Ovary (tissue), 9 donors: Measurements from ENCODE around the gene CEBPG. TPM values are rescaled to one million over a fixed set of nuclear protein-coding genes. Genes with fewer than 3 reads are reported as not detected.

ENCODE experiments used
- DNase-seq, 5 donors: peaks; one replicate each; pipeline ENCODE4 v3.0.0-alpha.2; 2019 to 2020
- H3K27ac ChIP-seq, 2 donors: fragments of 200-600 bp; one replicate each; pipeline versions ENCODE4 v1.5.1 to v1.8.0; 2019 to 2022
- H3K27me3 ChIP-seq: fragments of 200-600 bp; one replicate; pipeline ENCODE4 v1.8.0; 2022
- H3K36me3 ChIP-seq: fragments of 200-600 bp; sonication (generic); one replicate; pipeline ENCODE4 v1.5.1; 2019
- H3K4me1 ChIP-seq: one replicate; pipeline ENCODE4 v1.8.1; 2013; ENCODE audit warnings: mild to moderate bottlenecking, moderate library complexity; ENCODE audit not compliant: insufficient read depth
- H3K4me3 ChIP-seq: fragments of 200-600 bp; sonication (generic); one replicate; pipeline ENCODE4 v1.5.1; 2017
- H3K9me3 ChIP-seq, 2 donors: fragments of 200-600 bp in 1 of 2; sonication (generic) in 1 of 2; one replicate each; pipeline versions ENCODE4 v1.5.1 to v1.8.1; 2013 to 2019; ENCODE audit warnings: mild to moderate bottlenecking in 1 of 2, moderate library complexity in 1 of 2
- CTCF ChIP-seq, 3 donors: fragments of 450-650 bp in 2 of 3; fragments of 200-600 bp in 1 of 3; IDR thresholded peaks; one replicate each; pipeline versions ENCODE4 v1.5.1 to v1.8.0; 2016 to 2022; ENCODE audit warnings: antibody characterized with exemption in 3 of 3, mild to moderate bottlenecking in 1 of 3
- EP300 ChIP-seq: sonication (generic); formaldehyde crosslinking; IDR thresholded peaks from one replicate; pipeline ENCODE4 v1.6.1; 2017; ENCODE audit warnings: antibody characterized with exemption
- POLR2A ChIP-seq: fragments of 450-650 bp; IDR thresholded peaks from one replicate; pipeline ENCODE4 v1.6.1; 2017; ENCODE audit warnings: antibody characterized with exemption, mild to moderate bottlenecking, moderate library complexity
- WGBS, 3 donors: extraction: QIAGEN DNeasy Blood & Tissue Kit in 1 of 3; methylation state at CpG; one replicate each; pipeline versions ENCODE4 v1.1.5 to v1.1.7; 2013 to 2017; 5-methylcytosine and 5-hydroxymethylcytosine counted together
- intact Hi-C, 4 donors: fragments of 100-400 bp; cut with DNase I; formaldehyde crosslinking; loops; one replicate each; pipeline versions ENCODE4 v1.11.0 to v1.15.1; 2022 to 2023
- polyA plus RNA-seq, 2 donors: library from polyadenylated mRNA; stranded (reverse); fragments of 200-250 nt in 1 of 2; fragments of 350-450 nt in 1 of 2; fragmentation: Illumina TruSeq in 1 of 2; extraction: RNeasy Lipid Tissue Mini Kit (QIAGEN cat#74804) in 1 of 2; gene quantifications; one replicate each; pipeline ENCODE4 v1.2.3, GENCODE V29; 2013 to 2014
- total RNA-seq, 7 donors: library from RNA; depleted of rRNA in 2 of 7; stranded (reverse); fragments of >200 nt in 2 of 7; fragmentation: NEBNext Ultra II Directional in 3 of 7; extraction: Animal tissue kit (Norgen Biotek cat#: 25700) in 3 of 7; gene quantifications; one replicate each; pipeline versions ENCODE4 v1.1.0 to v1.2.4, GENCODE V29; 2016 to 2023
- donor health status: DM: no; HTN: no; CAD: no; lungs with moderate emphysema.
- donor health status: DM: no; HTN: no; CAD: no.
- donor health status: Bipolar disorder and iron deficiency.
- donor health status: DM: yes; HTN: yes; CAD: no.
- donor health status: DM: no; HTN: no; CAD: no.
- donor health status: DM: yes; HTN: yes; CAD: no.

CEBPG gene
- total and polyA plus RNA-seq, 9 donors = 5.6 to 54.6 (median 12.0) TPM

GRCh38 chr19:33348301-33349010 is 25.1 kb upstream of the CEBPG start:
- H3K36me3 ChIP-seq = no peaks in the 10 kb centered on the region
- H3K9me3 ChIP-seq = no peaks in the 10 kb centered on the region
- WGBS, 3 donors = 31 to 51% (median 43%) methylated on average over 12 of the region's 12 CpGs
- H3K4me3 ChIP-seq = no peak overlapping the region
- H3K4me1 ChIP-seq = no peaks in the 10 kb centered on the region
- no peak for DNase-seq
- TF ChIP-seq EP300 (no peak), CTCF (IDR thresholded peaks at IDR 0.05) (no peak), POLR2A (no peak)
- H3K27ac ChIP-seq = no peak overlapping the region
- H3K27me3 ChIP-seq = no peaks in the 10 kb centered on the region
- intact Hi-C loops = no loop called here

GRCh38 chr19:33349319-33350289 is 23.9 kb upstream of the CEBPG start:
- no peak overlapping the region for H3K27ac ChIP-seq
- DNase-seq = no peak

GRCh38 chr19:33350538-33351309 is 22.8 kb upstream of the CEBPG start:
- Histone ChIP-seq H3K9me3 (no peaks in the 10 kb centered on the region), H3K4me1 (no peaks in the 10 kb centered on the region), H3K36me3 (no peaks in the 10 kb centered on the region), H3K27me3 (no peaks in the 10 kb centered on the region), H3K4me3 (no peak overlapping the region), H3K27ac (no peak overlapping the region)
- intact Hi-C loops = no loop called here
- no peak for TF ChIP-seq EP300
- no peak for TF ChIP-seq POLR2A
- no peak for TF ChIP-seq CTCF (IDR thresholded peaks at IDR 0.05)
- 65 to 68% (median 67%) methylated on average over 12 of the region's 12 CpGs for WGBS, 3 donors
- no peak for DNase-seq

More at GRCh38 chr19:33349319-33350289, 23.9 kb upstream of the CEBPG start:
- Histone ChIP-seq H3K27me3 (no peaks in the 10 kb centered on the region), H3K9me3 (no peaks in the 10 kb centered on the region), H3K4me3 (no peak overlapping the region), H3K4me1 (no peaks in the 10 kb centered on the region), H3K36me3 (no peaks in the 10 kb centered on the region)
- no peak for TF ChIP-seq CTCF (IDR thresholded peaks at IDR 0.05)
- TF ChIP-seq EP300 = no peak
- TF ChIP-seq POLR2A = no peak
- intact Hi-C loops = no loop called here
- WGBS, 3 donors = 65 to 72% (median 66%) methylated on average over 12 of the region's 12 CpGs

DNA sequence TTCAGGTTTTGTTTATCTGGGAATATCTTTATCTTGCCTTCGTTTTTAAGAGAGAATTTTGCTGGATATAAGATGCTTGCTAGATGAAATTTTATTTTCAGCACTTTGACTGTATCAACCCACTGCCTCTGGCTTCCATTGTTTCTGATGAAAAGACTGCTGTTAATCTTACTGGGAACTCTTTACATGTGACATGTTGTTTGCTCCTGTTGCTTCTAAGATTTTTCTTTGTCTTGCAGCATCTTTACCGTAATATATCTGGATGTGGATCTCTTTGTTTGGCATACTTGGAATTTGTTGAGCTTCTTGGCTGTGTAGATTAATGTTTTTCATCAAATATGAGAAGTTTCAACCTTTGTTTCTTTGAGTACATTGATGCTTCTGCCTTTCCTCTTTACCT is 18.0 kb upstream of the CEBPG start:
- intact Hi-C loops = no loop called here
- Histone ChIP-seq H3K27ac (no peak overlapping the region), H3K9me3 (no peaks in the 10 kb centered on the region), H3K27me3 (no peaks in the 10 kb centered on the region), H3K4me3 (no peak overlapping the region), H3K36me3 (no peaks in the 10 kb centered on the region), H3K4me1 (no peaks in the 10 kb centered on the region)
- no peak for TF ChIP-seq EP300
- TF ChIP-seq CTCF (IDR thresholded peaks at IDR 0.05) = no peak
- TF ChIP-seq POLR2A = no peak
- WGBS, 3 donors = 68 to 76% (median 72%) methylated on average over 2 of the region's 2 CpGs
- no peak for DNase-seq
